HG02642 (cell line): Measurements from ENCODE around the gene DDRGK1.
A peak's percentile ranks its signal among the peaks of the same experiment; 100 is the strongest.
"Not testable (repeated sequence)": the region's sequence is repeated elsewhere in the genome, so short reads cannot be mapped to it uniquely, and the experiment has no call there.

ENCODE experiments used
- ATAC-seq: cut with Tn5 transposase; IDR thresholded peaks from one replicate; pipeline ENCODE4 v1.9.1; 2021; ENCODE audit warnings: mild to moderate bottlenecking; ENCODE audit not compliant: unreplicated experiment, poor library complexity

Gene DDRGK1

DNA sequence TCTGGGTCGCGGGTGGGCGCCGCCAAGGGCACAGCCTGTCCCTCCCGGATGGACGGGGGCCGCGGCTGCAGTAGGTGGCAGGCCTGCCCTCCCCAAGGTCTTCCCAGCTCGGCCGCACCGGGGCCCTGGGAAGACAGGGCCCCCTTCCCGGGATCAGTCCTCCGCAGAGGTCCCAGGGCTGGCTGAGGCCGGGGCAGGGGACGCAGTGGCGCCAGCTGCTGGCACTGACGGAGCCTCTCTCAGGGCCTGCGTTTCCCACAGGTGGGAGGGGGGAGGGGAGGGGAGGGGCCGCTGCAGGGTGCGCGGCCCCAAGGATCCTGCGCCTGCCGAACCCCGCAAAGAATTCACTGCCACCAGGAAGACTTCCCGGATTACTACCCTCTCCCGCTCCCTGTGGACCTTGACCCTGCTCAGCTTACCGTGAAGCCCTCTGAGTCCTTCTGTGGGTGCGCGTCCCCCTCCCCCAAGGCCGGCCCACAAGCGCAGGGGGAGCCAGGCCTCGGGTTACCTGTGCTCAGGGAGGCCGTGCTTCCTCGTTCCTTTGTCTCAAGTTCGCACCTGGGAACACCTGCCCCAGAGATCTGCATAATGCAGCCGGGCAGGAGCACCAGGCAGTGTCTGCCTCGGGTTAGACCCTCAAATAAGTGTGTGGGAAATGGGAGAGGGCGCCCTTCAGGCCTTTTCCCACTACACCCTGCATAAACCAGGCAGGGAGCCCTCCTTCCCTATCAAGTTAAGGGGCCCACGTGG lies 36.2 kb downstream of the DDRGK1 start:
- no peak for ATAC-seq

DNA sequence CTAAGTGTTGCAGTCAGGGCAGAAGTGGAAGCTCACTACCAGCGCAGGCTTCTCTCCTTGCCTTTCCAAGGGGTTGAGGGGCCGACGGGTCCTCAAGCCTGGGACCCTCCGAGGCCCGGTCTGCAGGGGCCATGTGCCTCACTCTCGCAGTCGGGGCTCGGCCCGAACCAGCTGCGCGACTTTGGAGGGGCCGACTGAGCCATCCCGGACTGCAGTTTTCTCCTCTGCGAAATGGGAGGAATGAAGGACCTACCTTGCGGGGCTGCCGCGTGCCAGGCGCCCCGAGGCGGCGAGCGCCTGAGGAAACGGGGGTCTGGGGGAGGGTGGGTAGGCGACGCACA lies 36.8 kb downstream of the DDRGK1 start:
- no peak for ATAC-seq

DNA sequence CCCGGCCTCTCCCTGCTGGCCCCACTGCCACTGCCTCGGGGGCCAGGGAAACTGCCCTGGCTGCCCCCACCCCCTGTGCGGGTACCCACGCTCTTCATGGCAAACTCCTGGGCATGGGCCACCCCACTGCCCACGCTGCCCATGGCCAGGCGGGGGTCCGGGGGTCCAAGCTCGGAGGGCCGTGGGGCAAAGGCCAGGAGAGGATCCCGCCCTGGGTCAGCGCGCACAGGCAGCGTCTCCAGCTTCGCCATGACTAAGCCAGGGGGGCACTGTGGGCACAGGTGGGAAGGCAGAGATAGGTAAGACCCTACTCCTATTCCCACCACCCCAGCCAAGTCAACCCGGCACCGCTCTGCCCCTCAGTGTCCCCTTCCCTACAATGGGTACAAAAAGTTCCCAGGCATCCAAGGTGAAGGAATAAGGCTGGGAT lies 37.6 kb downstream of the DDRGK1 start:
- no peak for ATAC-seq

DNA sequence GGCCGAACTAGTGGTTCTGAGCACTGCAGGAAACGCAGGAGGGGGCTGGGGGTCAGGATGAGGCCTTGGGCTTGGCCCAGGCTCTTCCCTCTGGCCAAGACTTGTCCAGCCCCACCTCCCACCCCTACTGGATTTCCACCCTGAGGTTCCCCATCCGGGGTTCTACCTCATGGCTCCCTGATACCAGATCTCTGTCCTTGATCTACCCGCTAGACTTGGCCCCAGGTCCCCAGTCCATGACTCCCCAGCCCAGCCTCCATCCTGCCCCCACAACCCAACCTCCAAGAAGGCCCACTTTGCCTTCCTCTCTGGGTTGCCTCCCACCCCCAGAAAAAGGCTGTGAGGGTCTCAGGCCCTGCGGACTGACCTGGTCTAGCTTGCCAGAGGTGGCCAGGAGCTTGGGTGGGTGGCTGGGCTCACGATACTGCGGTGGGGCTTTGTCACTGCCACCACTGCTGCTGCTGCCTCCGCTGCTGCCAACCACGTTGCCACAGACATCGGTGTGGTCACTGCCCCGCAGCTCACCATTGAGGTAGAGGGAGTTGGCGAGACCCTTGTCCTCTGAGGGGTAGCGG lies 38.1 kb downstream of the DDRGK1 start:
- ATAC-seq: no peak

DNA sequence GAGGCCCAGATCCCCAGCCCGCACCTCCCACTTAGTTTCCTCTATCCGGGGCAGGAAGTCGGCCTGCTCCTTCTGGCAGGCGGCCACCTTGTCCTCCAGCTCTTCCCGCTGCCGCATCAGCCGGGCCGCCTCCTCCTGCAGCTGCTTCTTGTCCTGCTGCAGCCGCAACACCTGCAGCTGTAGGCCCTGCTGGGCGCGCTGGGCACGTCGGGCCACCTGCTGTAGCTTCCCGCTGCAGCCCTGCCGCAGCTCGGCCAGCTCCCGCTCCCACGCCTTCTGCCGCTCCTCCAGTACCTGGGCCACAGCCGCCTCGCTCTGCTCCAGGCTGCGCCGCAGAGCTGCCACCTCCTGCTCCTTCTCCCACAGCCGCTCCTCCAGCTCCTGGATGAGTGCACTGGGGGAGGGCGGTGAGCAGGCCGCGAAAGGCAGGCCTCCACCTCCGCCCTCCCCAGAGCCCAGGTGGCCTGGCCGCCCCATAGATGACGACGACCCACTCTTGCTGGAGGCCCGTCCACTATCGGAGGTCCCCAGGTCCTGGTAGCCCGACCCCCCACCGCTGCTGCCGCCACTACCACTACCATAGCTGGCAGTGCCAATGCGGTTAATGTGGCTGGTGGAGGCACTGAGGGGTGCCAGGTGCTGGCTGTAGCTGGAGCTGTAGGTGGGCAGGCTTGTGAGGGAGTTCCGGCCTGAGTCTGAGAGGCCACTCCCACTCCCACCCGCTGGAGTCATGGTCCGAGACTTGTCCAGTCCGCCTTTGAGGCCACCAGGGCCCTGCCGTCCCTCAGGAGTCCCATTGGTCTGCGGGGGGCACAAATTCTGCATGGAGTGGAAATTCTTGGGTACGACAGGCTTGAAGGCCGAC lies 38.8 kb downstream of the DDRGK1 start:
- ATAC-seq: no peak

DNA sequence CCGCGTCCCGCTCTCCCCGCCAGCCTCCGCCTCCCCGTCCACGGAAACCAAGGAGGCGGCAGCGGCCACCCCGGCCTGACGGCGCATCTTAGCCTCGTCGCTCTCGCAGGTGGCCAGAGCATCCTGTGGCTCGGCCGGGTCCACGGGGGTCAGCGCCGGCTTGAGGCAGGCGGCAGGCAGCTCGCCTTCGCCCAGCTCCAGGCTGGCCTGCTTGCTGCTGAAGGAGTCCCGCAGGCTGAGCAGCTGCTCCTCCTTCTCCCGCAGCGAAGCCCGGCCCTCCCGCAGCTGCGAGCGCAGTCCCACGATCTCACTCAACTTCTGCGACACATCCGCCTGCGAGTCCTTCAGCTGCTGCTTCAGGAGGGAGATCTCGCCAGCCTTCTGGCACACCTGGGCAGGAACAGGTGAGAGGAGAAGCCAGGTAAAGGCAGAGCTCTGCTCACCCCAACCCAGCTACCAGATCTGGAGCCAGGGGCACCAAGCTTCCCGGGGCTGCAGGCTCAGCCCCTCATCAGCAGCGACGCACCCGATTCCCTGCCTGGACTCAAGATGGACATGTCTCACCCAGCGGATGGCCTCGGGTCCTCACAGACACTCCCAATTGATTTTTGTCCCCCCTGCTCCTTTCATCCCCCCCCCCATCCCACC lies 39.6 kb downstream of the DDRGK1 start:
- ATAC-seq: no peak

DNA sequence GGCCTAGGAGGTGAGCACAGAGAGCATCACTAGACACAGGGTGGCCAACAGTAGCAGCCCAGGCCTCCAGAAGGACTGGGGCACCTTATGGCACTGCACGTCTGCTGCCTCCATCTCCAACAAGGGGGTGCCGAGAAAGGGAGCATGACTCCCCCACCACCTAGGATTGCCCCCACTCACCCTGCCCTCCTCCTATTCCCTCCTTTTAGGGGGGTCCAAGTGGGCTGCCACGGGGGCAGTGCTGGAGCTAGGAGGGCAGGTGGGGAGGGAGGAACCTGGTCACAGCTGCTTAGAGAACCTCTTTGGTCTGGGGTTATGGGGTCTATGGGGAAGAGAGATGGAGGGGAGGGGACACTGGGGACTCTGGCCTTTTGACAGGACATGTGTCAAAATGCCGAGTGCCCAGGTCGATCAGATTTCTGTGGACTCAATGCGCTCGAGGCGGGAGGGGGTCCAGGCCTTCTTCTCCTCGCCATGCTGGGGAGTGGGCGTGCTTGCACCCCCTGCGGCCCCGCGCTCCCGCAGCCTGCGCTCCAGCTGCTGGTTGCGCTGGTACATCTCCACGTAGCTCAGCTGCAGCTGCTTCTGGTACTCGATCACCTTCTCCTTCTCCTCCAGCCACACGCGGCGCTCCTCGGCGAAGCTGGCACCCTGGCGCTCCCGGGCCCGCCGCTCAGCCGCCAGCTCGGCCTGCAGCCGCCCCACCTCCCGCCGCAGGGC lies 40.3 kb downstream of the DDRGK1 start:
- no peak for ATAC-seq

DNA sequence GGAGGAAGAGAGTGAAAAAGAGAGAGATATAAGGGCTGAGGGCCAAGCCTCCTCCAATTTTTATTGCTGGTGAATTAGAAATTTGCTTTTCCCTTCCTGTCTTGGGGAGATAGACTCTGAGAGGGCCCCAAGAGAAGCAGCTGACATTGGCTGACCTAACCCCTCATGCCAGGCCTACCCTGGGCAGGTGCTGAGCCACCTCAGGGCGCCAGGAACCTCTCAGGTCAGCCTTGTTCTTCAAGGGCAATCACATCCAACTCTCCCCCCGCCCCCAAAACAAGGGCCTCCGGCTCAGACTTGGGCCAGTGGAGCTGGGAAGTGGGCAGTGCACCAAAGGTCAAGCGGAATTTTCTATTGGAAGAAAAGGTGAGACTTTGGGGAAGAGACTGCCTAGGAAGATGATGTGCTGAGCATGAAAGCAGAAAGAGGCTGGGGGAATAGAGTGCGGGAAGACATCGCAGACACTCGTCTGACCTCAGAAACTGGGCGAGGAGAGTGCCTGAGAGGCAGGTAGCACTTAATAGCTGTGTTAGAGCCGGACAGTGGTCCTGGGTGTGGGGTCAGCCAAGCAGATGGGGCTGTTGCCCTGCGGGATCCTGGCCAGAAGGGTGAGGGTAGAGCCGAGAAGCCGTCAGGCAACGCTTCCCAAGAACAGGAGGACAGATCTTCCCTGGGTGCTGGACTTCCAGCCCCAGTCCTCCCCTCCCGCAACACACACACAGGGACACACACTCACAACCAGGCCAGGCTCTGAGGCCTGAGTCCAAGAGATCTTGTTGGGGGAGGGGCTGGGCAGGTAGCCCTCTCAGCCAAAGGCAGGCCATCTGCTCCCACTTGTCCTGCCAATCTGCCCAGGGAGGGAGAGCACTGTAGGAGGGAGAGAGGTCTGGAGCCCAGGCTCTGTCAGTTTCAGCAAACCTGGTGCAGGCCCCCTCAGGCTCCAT lies 41.1 kb downstream of the DDRGK1 start:
- no peak for ATAC-seq

DNA sequence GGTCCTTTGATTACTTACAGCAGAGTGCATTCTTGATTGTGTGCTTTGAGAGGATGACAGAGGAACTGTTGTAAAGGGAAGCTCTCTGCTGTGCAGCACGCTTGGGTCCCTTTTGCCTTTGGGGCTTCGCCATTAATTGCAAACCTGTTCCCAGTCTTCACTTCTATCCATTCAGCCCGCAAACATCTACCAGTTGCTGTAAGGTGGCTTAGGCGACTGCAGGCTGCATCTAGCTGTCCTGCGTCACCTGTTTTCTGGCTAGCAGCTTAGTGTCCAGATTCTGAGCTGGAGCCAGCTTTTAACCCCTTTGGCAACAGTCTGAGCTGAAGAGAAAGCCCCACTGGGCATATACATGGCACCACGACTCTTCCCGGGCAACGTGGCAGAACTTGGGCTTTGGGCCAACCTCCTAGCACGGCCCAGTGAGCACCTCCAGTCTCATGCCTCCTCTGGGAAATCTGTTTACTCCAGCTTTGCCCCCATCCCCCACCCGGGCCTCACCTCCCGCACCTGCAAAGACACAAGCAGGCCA lies 42.3 kb downstream of the DDRGK1 start:
- no peak for ATAC-seq

DNA sequence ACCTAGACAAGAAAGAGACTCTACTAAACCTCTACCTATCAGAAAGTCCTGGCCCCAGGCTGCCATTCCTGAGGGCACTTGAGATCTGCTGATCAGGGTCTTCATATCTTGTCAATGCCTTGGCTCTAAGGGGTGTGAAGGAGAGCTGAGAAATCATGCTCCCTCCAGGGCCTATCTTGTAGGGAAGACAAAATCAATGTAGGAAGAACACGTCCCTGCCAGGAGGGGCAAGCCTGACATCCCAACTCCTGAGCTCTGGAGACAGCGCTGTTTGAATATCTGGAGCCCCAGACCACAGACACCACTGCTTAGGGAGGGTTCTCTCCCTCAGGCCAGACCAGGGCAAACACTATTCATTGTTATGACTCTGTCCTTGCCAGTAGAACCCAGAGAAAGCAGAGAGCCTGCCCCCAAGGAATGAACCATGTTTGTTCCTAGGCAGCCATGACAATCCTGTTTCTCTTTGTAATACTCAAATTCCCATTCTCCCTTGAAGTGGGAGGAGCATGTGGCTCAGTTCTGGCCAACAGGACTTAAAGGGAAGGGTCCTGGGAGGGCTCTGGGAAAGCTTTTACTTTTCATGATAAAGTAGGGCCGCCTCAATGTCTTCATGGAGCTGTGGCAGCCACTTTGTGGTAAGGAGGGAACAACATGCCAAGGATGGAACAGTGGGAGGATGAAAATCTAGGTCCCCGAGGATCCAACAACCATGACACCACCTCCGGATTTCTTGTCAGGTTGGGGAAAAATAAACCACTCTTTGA lies 43.0 kb downstream of the DDRGK1 start:
- ATAC-seq: no peak

DNA sequence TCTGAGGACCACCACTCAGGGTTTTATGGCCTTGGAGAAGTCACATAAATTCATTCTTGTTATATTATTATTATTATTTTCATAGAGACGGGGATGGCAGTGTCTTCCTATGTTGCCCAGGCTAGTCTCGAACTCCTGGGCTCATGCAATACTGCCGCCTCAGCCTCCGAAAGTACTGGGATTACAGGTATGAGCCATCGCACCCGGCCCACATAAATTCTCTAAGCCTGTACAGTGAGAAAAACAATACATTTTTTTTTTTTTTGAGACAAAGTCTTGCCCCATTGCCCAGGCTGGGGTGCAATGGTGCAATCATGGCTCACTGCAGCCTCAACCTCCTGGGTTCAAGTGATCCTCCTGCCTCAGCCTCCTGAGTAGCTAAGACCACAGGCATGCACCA lies 44.1 kb downstream of the DDRGK1 start:
- ATAC-seq: no peak

DNA sequence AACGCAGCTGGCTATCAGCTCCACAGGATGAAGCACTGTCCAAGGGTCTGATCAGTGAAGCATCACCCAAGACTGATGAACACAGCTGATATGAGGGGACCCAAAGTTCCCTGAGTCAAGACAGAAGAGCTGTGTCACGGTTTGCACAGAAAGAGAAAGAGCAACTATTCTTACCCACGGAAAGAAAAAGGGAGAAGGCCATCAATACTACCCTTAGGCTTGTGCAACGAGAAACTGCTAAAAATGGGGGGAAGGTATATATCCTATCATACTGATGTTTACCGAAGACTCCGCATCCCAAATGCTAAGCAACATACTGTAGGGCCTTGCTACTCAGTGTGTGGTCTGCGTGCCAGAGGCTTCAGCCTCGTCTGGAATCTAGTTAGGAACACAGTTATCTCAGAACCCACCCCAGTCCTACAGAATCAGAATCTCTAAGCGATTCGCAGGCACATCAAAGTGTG lies 45.5 kb downstream of the DDRGK1 start:
- ATAC-seq: no peak

DNA sequence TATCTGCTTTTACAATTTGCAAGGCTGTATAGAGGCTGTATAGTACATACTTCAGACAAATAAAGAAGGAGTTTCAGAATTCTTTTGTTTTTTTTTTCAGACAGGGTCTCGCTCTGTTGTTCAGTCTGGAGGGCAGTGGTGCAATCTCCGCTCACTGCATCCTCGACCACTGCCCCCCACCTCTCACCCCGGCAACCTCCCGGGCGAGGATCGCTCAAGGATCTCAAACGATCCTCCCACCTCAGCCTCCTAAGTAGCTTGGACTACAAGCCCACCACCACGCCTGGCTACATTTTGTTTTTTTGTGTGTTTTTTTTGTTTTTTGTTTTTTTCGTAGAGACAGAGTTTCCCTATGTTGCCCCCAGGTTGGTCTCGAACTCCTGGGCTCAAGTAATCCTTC lies 46.7 kb downstream of the DDRGK1 start:
- no peak for ATAC-seq

DNA sequence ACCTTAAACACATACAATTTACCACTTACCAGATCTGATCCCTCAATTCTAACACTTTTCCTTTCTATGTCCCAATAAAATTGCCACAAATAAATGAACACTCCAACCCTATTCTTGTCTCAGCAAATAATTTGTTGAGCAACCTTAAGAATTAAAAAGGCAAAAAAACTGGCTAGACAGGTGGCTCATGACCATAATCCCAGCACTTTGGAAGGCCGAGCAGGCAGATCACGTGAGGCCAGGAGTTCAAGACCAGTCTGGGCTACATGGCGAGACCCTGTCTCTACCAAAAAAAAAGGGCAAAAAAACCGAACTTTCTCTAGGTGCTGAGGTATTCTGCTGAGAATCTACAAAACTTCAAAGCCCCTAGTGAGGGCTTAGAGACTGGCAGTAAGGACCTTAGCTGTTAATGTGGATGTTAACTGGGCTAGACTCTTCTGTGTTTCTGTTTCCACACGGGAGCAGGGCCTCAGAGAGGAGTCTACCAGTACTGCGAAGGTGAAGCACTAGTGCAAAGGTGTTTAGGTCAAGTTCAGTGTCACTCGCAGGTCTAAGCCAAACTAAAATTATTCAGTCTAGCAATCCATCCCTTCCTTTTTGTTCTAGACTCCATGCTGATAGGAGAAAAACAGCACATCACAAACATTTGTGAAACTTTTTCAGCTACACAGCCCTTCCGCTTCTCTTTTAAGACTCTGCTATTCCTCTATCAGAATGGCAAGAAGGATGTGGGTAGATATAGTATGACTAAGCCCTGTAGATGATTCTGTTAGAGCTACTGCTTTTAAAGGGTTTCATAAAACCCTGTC lies 47.5 kb downstream of the DDRGK1 start:
- ATAC-seq: peak; percentile 58

DNA sequence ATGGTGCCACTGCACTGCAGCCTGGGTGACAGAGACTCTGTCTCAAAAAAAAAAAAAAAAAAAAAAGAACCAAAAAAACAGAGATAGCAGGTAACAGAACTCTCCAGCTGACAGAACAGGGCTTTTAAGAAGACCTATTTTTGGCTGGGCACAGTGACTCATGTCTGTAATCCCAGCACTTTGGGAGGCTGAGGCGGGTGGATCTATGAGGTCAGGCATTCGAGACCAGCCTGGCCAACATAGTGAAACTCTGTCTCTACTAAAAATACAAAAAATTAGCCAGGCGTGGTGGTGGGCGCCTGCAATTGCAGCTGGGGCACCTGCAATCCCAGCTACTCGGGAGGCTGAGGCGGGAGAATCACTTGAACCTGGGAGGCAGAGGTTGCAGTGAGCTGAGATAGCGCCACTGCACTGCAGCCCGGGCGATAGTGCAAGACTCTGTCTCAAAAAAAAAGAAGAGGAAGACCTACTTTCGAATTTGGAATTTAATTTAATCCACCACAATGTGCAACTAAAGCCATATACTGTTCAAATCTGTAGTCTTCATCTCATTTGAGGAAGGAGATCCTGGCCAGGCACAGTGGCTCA lies 52.3 kb downstream of the DDRGK1 start:
- ATAC-seq: not testable (repeated sequence)

DNA sequence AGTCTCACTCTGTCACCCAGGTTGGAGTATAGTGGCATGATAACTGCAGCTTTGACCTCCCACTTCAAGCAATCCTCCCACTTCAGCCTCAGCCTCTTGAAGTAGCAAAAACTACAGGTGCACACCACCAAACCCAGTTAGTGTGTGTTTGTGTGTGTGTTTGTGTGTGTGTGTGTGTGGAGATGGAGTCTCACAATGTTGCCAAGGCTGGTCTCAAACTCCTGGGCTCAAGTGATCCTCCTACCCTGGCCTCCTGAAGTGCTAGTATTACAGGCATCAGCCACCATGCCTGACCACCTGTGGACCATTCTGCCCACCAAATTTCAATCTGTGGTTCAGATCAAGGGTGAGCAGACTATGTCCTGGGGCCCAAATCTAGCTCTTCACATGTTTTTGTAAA lies 53.6 kb downstream of the DDRGK1 start:
- ATAC-seq: no peak

DNA sequence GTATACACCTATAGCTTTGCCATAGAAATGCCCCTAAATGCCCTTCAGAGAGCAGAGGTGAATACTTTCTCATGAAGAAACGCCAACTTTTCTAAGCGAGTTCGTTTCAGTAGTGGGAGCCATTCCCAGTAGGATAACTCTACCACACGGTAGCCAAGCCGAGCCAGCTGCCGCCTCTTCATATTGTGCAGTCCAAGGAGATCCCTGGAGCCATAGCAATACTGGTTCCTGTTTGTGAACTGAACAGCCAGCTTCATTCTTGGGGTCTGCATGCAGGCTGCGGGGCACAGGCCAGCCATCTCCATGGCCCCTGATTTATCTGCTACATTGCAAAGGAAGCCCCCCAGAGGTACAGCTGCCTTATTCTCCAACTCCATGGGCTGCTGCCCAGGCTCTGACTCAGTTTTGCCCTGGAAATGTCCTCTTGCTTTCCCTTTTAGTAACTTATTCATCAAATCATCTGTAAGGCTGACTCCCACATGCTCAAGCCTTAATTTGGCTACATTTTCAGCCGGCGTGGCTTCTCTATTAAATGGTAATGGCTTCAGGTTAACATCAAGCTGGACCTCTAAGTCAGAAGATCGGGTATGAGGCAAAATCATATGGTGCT lies 57.6 kb downstream of the DDRGK1 start:
- ATAC-seq: no peak
